ENCODE results near the gene OLFM1.

GRCh38 chr9:135164036-135164435 is 76.6 kb downstream of the OLFM1 start:
- TF ChIP-seq POLR2AphosphoS5 (IDR thresholded peaks at IDR 0.05; ENCODE audit: borderline replicate concordance, low read depth, low read length), result no peak
- no peak for TF ChIP-seq EZH2 (IDR thresholded peaks at IDR 0.05)

All from SK-N-MC (cell line).